8988T (cell line): ENCODE data around the gene SYNM.
"Not testable (repeated sequence)": the region's sequence is repeated elsewhere in the genome, so short reads cannot be mapped to it uniquely, and the experiment has no call there.

Experiments used
- DNase-seq: peaks from one replicate; pipeline ENCODE4 v3.0.0; 2011

The SYNM gene

GRCh38 chr15:99109555-99110021 lies 4.7 kb downstream of the SYNM start:
- no peak for DNase-seq

- DNase-seq = no peak
Observed at GRCh38 chr15:99110093-99110492, 5.2 kb downstream of the SYNM start.

- DNase-seq = no peak
Observed at GRCh38 chr15:99110581-99111320, 5.9 kb downstream of the SYNM start.

GRCh38 chr15:99111641-99112040 lies 6.8 kb downstream of the SYNM start:
- DNase-seq = not testable (repeated sequence)

- DNase-seq = no peak
Observed at GRCh38 chr15:99113547-99114271, 8.8 kb downstream of the SYNM start.

GRCh38 chr15:99114511-99115299 lies 9.8 kb downstream of the SYNM start:
- DNase-seq = no peak

GRCh38 chr15:99115300-99116215 lies 10.7 kb downstream of the SYNM start:
- DNase-seq = no peak

GRCh38 chr15:99117111-99117510 lies 12.2 kb downstream of the SYNM start:
- no peak for DNase-seq

GRCh38 chr15:99117563-99118257 lies 12.8 kb downstream of the SYNM start:
- DNase-seq = no peak

GRCh38 chr15:99118258-99118632 lies 13.4 kb downstream of the SYNM start:
- no peak for DNase-seq

GRCh38 chr15:99118801-99119546 lies 14.1 kb downstream of the SYNM start:
- no peak for DNase-seq

- DNase-seq = no peak
Observed at GRCh38 chr15:99120050-99120777, 15.3 kb downstream of the SYNM start.

GRCh38 chr15:99121207-99121606 lies 16.3 kb downstream of the SYNM start:
- DNase-seq = no peak

- no peak for DNase-seq
Observed at GRCh38 chr15:99121691-99122410, 17.0 kb downstream of the SYNM start.

GRCh38 chr15:99122831-99123712 lies 18.2 kb downstream of the SYNM start:
- no peak for DNase-seq

GRCh38 chr15:99123713-99124451 lies 19.0 kb downstream of the SYNM start:
- peak; percentile 51 for DNase-seq

GRCh38 chr15:99124641-99125040 lies 19.8 kb downstream of the SYNM start:
- no peak for DNase-seq
